DOHH2 (cell line): Measurements from ENCODE around the gene VIT.

Experiments
- H3F3A ChIP-seq: fragments of 200-600 bp; sonication (generic), shearing (Covaris generic); 2 replicates; pipeline ENCODE4 v1.6.0; 2016; ENCODE audit warnings: antibody characterized with exemption, mild to moderate bottlenecking; ENCODE audit not compliant: control insufficient read depth, insufficient read depth
- H3K27ac ChIP-seq: fragments of 200-600 bp; sonication (generic); 2 replicates; pipeline ENCODE4 v1.5.1; 2014; ENCODE audit warnings: low read depth, mild to moderate bottlenecking, low read length, moderate library complexity
- H3K27me3 ChIP-seq: fragments of 200-600 bp; sonication (generic); 2 replicates; pipeline ENCODE4 v1.6.1; 2014; ENCODE audit warnings: mild to moderate bottlenecking, low read length, mixed read lengths; ENCODE audit not compliant: control insufficient read depth
- H3K36me3 ChIP-seq: fragments of 200-600 bp; sonication (generic); 2 replicates; pipeline ENCODE4 v1.6.1; 2014; ENCODE audit warnings: mild to moderate bottlenecking, low read length, moderate library complexity, mixed read lengths; ENCODE audit not compliant: control insufficient read depth
- H3K4me1 ChIP-seq: fragments of 200-600 bp; sonication (generic); 2 replicates; pipeline ENCODE4 v1.6.1; 2014; ENCODE audit warnings: mild to moderate bottlenecking, low read length, mixed read lengths; ENCODE audit not compliant: control insufficient read depth
- H3K4me2 ChIP-seq: fragments of 200-600 bp; sonication (generic); 2 replicates; pipeline ENCODE4 v1.6.0; 2014; ENCODE audit warnings: mild to moderate bottlenecking, low read length, moderate library complexity
- H3K4me3 ChIP-seq: fragments of 200-600 bp; sonication (generic); 2 replicates; pipeline ENCODE4 v1.5.1; 2014; ENCODE audit warnings: mild to moderate bottlenecking, low read length, mixed read lengths
- H3K79me2 ChIP-seq: fragments of 200-600 bp; sonication (generic); 2 replicates; pipeline ENCODE4 v1.6.1; 2014; ENCODE audit warnings: mild to moderate bottlenecking, low read length, mixed read lengths; ENCODE audit not compliant: control insufficient read depth
- H3K9me2 ChIP-seq: fragments of 200-600 bp; sonication (generic); replicated peaks from 2 replicates; pipeline ENCODE4 v1.6.1; 2014; ENCODE audit warnings: mild to moderate bottlenecking, low read length, mixed read lengths; ENCODE audit not compliant: control insufficient read depth
- H3K9me3 ChIP-seq: fragments of 200-600 bp; sonication (generic); 2 replicates; pipeline ENCODE4 v1.6.1; 2014; ENCODE audit warnings: antibody characterized with exemption, low read length, mixed read lengths; ENCODE audit not compliant: control insufficient read depth, insufficient read depth
- H4K20me1 ChIP-seq: fragments of 200-600 bp; sonication (generic); 2 replicates; pipeline ENCODE4 v1.6.0; 2014; ENCODE audit warnings: low read depth, mild to moderate bottlenecking, antibody characterized with exemption, low read length, moderate library complexity; ENCODE audit not compliant: control insufficient read depth, insufficient read depth
- CTCF ChIP-seq: fragments of 200-600 bp; sonication (generic); IDR thresholded peaks from one replicate; pipeline ENCODE4 v1.5.1; 2014; ENCODE audit warnings: antibody characterized with exemption, mild to moderate bottlenecking, low read depth, low read length; ENCODE audit not compliant: poor library complexity, severe bottlenecking
- EZH2phosphoT487 ChIP-seq: fragments of 200-600 bp; sonication (generic); IDR thresholded peaks from 2 replicates; pipeline ENCODE4 v1.6.1; 2017; ENCODE audit warnings: borderline replicate concordance, mild to moderate bottlenecking, antibody characterized with exemption, low read length, moderate library complexity, mixed read lengths

The VIT gene

GRCh38 chr2:36807223-36807886 is 110.8 kb downstream of the VIT start:
- H3K4me2 ChIP-seq: no peak overlapping the region
- no peak overlapping the region for H3K27ac ChIP-seq
- H3K27me3 ChIP-seq: no peaks in the 10 kb centered on the region
- no peaks in the 10 kb centered on the region for H3K9me2 ChIP-seq
- H4K20me1 ChIP-seq: no peaks in the 10 kb centered on the region
- H3K79me2 ChIP-seq: no peaks in the 10 kb centered on the region
- TF ChIP-seq CTCF: no peak
- TF ChIP-seq EZH2phosphoT487: no peak
- no peaks in the 10 kb centered on the region for H3F3A ChIP-seq
- H3K4me3 ChIP-seq: no peak overlapping the region
- no peaks in the 10 kb centered on the region for H3K9me3 ChIP-seq
- H3K4me1 ChIP-seq: no peaks in the 10 kb centered on the region
- H3K36me3 ChIP-seq: no peaks in the 10 kb centered on the region

- no peak overlapping the region for H3K4me3 ChIP-seq
- no peaks in the 10 kb centered on the region for H3K9me3 ChIP-seq
- H3K27ac ChIP-seq: no peak overlapping the region
- no peaks in the 10 kb centered on the region for H4K20me1 ChIP-seq
- H3K36me3 ChIP-seq: no peaks in the 10 kb centered on the region
- H3K4me2 ChIP-seq: no peak overlapping the region
- no peaks in the 10 kb centered on the region for H3K9me2 ChIP-seq
- H3F3A ChIP-seq: no peaks in the 10 kb centered on the region
- TF ChIP-seq CTCF (no peak), EZH2phosphoT487 (no peak)
- no peaks in the 10 kb centered on the region for H3K4me1 ChIP-seq
- H3K27me3 ChIP-seq: no peaks in the 10 kb centered on the region
- no peaks in the 10 kb centered on the region for H3K79me2 ChIP-seq
These were observed 112.0 kb downstream of the VIT start for GRCh38 chr2:36808386-36809068.

- H3K4me3 ChIP-seq: no peak overlapping the region
- no peaks in the 10 kb centered on the region for H3K4me1 ChIP-seq
- no peak overlapping the region for H3K27ac ChIP-seq
- no peak overlapping the region for H3K4me2 ChIP-seq
- no peaks in the 10 kb centered on the region for H3K9me3 ChIP-seq
- no peaks in the 10 kb centered on the region for H3K9me2 ChIP-seq
- no peaks in the 10 kb centered on the region for H3F3A ChIP-seq
- H3K79me2 ChIP-seq: no peaks in the 10 kb centered on the region
- TF ChIP-seq EZH2phosphoT487 (no peak), CTCF (no peak)
- no peaks in the 10 kb centered on the region for H3K36me3 ChIP-seq
- no peaks in the 10 kb centered on the region for H3K27me3 ChIP-seq
- H4K20me1 ChIP-seq: no peaks in the 10 kb centered on the region
These were observed 112.5 kb downstream of the VIT start for GRCh38 chr2:36809069-36809445.
